HG03342 (cell line): ENCODE data around the gene NEO1.
A peak's percentile ranks its signal among the peaks of the same experiment; 100 is the strongest.

Experiments
- ATAC-seq: cut with Tn5 transposase; IDR thresholded peaks from one replicate; pipeline ENCODE4 v1.9.1; 2021; ENCODE audit warnings: mild to moderate bottlenecking, moderate library complexity; ENCODE audit not compliant: unreplicated experiment

NEO1 gene

DNA sequence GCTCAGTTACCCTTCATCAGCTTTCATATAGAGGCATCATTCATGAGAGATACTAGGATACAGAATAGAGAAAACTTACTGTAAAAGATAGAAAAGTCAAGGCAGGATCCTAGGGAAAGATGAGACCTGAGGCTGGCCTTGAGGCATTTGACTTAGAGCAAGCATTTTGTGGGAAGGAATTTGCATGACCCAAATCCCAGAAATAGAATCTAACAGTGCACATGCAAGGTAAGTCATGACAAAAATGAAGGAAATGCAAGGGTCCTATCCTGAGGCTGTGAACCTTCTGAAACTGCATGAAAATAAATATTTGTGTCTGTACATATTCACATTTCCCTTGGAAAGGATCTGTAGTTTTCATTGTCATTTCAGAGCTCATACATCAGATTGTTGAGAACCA lies 194.2 kb downstream of the NEO1 start:
- no peak for ATAC-seq

DNA sequence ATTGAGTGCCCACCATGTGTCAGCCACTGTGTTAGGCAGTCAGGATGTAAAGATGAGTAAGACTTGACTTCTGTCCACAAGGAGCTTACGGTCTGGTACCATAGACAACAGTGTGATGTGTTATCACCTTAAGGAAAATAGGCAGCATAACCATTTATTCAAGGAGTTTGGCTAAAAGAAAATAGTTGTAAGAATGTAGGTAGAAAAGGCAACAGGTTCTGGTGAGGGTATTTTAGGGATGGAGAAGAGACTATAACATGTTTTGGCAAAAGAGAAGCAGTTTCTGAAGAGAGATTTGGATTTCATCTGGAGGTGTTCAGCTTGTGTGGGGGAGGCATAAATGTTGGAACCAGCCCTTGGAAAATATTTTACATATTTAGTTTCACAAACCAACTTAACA lies 194.6 kb downstream of the NEO1 start:
- no peak for ATAC-seq

DNA sequence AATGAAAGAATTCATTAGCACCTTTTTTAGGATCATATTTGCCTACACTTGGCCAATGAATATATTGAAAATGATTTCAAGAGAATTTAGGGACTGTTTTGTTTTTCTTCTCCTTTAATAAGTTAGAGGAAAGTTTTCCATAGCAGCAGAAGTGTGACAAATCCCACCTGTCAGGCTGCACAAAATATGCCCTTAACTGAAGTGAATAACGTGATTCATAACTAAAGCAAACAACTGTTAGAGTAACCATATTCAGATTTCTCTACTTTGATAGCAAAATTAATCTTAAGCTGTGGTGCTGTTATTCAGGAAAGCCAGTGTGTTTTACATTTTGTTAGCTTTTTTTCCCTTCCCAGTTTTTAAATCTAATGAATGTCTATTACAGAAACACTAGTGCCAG lies 195.1 kb downstream of the NEO1 start:
- ATAC-seq: no peak

DNA sequence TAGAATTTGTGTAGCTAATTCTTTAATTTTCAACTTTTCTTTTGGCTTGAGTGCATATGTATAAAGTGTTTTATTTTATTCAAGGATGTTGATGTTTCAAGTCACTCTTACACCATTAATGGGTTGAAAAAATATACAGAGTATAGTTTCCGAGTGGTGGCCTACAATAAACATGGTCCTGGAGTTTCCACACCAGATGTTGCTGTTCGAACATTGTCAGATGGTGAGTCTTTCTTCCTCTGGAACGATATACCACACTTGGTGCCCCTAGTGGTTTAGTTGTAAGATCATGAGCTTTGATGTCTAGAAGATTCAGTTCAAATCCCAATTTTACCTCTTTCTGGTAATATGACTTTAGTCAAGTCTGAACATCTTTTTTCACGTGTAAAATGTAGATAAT lies 197.2 kb downstream of the NEO1 start:
- no peak for ATAC-seq

DNA sequence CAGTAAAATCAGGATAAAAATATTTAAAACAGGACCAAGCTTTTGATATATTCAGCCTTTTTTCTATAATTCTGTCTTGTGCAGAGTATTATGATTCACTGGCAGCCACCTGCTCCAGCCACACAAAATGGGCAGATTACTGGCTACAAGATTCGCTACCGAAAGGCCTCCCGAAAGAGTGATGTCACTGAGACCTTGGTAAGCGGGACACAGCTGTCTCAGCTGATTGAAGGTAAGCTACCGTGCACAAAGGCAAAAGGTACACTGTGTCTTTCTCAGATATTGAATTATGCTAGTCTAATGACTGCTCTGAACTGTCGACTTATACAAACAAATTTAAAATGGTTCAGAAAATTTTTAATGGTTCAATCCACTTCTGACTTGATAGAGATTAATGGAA lies 202.3 kb downstream of the NEO1 start:
- no peak for ATAC-seq

DNA sequence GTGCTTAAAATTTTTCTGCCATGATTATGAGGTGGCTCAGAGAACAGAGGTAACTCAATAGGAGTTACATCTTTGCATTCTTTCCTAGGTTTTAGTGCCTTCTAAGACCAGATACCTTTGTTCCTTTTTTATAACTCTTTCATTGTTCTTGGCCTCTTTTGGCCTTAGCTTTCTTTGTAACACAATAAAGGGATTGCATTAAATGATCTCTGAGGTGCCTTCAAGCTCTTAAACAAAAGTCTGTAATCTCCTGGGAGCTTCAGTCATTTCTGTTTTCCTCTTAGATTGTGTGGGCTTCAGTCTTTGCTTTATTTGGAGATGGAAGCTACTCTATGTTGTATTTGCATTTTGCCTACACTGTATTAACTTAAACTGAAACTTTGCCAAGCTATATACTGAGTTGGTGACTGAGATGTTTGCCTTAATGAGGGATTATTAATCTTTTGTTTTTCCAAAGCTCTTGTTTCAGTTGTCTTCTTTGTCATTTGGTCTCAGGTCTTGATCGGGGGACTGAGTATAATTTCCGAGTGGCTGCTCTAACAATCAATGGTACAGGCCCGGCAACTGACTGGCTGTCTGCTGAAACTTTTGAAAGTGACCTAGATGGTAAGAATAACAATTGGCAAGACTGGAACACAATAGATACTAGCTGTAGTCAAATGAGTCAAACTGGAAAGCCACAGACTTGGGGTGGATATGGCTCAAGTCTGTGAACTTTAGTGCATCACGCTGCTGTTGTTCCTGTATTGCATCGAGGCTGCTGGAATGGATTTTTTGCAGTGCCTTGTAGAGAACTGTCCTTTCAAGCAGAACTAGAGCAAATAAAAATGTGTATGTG lies 206.2 kb downstream of the NEO1 start:
- ATAC-seq: peak; percentile 74

DNA sequence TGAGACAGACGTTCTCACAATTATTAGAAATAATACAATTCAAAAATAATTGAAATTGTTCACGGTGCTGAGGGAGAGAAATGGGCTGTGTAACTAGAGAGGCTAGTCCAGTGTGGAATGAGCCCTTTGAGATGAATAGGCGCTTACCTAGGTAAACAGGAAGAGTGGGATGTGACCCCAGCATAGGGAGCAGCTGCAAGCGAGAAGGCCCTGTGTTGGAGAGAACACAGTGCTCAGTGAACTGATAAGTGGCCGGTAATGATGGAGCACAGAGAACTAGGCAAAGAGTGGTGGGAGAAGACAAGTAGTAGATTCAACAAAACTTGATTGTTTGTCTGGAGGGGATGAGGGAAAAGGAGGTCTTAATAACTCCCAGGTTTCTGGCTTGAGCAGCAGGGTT lies 212.6 kb downstream of the NEO1 start:
- ATAC-seq: no peak

DNA sequence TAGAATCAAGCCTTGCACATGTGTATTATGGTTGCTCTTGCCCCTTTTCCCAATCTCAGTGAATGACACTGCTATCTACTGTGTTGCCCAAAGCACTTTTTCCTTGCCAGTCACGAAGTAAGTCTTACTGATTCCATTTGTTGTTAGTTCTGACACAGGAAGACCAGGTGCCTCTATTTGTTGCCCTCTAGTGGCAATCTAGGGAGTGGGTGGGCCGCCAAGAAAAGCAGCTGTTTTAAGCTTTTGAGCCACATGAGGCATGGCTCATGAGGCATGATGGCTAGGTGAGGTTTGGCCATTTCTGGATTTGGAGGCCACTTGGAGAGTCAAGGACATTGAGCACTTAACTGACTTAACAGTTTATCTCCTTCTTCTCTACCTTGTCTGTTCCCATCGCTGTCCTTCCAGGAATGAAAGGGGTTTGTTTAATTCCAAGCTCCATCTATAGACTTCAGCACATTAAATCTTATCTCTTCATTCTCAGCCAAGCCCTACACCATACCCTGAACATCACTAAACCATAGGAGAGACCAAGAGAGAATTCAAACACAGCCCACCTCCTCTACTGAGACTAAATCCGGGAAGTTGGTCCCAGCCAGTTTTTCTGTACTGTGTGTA lies 213.4 kb downstream of the NEO1 start:
- ATAC-seq: no peak

DNA sequence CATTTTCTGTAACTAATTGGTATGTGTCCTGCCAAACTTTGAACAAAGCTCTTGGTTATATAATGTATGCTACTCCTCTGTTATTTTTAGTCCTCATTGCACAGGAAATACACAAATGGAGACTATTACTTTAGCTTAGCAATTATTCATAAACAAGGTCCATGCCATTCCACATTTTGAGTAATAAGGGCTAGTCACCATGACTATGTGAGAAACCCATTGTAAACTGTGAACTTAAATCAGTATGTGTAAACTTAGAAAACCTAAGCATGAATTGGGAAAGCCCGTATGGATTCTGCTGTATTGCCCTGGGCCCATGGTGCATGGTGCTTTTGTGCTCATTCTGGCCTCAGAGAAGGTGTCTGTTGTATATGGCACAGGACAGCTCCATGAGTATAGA lies 216.2 kb downstream of the NEO1 start:
- ATAC-seq: no peak

DNA sequence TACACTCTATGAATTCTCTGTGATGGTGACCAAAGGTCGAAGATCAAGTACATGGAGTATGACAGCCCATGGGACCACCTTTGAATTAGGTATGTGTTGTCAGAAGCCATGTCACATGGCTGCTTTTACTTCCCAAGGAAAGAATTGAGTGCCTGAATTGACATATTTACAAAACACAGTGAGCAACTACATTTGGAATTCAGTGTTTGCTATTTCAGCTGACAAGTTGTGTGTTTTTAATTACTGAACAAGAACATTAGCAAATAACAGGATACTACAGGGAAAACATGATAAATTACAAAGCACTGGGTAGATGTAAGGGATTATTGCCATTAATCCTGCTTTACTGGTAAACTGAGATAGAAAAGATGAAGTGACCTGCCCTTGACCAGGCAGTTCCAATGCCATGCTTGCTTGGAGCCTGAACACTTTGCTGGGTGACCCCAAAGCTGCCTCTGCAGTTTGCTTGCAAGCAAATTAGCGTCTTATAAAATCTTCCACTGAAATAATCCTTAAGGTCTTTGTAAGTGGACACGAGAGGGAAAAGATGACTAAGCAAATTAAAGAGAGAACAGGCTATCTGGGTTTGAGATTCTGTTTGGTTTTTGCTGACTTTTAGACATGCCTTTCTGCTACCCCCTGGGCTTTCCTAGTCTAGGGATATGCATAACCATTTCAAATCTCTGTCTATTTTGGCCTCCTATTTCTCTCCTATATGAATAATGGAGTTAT lies 218.3 kb downstream of the NEO1 start:
- ATAC-seq: no peak

DNA sequence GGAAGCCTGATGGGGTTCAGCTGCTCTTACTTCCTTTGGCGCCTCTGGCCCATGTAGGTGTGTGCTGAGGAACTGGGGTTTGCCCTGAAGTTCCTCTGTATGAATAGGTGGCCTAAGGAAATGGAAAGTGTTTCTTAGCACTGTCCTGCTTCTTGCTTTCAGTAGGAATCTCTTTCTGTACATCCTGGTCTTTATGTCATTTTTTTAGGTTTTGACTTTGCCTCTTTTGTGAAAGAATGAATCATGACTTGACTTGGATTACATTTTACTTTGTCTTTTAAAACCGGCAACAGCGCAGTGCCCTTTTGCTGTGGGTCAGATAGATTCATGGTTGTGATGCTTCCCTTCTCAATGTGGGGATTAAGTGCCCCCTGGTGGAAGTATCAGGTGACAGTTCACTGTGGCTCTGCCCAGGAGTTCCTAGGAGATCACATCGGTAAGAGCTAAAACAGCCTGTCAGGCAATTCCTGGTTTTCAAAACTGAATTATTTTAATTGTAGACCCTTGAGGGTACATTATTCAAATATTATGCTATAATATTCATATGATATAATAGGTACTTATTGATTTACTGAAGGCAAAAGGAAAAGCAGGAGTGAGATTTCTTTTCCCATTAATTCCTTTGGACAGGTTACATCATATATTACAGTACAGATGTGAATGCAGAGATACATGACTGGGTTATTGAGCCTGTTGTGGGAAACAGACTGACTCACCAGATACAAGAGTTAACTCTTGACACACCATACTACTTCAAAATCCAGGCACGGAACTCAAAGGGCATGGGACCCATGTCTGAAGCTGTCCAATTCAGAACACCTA lies 221.1 kb downstream of the NEO1 start:
- no peak for ATAC-seq

DNA sequence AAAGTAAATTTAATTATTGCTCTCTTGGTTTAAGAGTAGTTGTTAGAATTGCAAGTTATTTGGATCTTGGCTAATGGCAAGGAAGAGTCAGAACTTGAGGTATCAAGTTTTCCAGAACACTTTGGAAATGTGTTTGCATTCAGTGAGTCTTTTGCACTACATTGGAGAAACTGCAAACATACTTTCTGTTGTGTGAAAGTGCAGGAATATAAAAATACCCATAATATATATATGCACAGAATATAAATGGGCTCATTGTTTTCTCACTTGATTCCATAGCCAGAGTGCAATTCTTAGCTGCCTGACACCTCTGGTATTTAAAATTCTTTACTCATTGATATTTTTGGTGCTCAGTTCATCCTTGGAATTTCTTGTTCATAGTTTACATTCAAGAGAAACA lies 223.6 kb downstream of the NEO1 start:
- no peak for ATAC-seq

DNA sequence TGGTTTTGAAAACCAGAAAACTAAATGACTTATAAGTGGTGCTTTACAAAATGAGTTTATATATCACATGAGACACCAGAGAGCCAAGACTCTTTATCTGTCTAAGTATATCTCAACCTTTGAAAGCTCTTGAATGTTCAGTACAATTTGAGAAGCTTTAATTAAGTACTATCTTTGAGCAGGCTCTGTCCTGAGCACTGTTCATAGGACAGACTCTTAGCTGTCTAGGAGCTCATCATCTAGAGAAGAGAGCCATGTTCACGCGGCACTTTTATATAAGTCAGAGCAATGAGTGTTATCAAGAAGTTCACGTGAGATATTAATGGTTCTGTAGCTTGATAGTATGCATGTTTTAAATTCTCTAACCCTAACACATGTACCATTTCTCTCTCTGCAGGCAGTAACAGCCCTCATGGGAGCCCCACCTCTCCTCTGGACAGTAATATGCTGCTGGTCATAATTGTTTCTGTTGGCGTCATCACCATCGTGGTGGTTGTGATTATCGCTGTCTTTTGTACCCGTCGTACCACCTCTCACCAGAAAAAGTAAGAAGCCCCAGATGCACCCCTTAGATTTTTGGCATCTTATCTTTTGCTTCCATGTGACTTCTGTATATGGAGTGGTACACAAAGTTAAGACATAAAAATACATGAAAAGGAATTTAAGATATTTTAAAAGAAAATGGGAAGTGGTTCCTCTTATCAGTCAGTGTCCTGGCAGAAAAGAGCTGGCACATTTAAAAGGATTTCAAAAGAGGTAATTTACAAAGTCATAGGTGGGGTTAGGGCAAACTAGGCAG lies 230.5 kb downstream of the NEO1 start:
- ATAC-seq: no peak

DNA sequence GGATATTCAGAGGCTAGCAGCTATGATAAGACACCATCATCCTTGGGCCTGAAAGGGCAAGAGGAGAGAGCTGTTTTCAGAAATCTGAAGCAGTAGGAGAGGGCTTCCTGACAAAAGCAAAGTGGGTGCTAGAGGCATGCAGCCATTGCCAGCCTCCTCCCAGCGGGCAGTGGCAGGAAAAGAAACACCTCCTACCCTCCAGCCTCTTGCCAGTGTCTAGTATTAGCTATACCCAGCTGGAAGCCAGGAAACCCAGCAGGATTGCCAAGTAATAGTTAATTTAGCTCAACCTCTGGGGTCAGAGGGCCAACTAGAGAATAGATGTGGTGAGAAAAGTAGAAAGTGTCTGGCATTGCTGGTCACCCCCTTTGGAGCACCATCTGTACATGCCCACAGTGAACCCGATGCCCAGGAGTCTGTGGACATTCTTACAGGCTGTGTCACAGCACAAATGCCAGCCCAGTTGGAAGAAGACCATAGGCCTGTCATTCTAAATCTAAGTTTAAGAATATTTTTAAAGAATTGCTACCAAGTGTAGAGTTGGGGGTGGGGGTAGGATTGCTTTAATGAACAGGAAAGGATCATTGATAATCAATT lies 231.2 kb downstream of the NEO1 start:
- ATAC-seq: no peak

DNA sequence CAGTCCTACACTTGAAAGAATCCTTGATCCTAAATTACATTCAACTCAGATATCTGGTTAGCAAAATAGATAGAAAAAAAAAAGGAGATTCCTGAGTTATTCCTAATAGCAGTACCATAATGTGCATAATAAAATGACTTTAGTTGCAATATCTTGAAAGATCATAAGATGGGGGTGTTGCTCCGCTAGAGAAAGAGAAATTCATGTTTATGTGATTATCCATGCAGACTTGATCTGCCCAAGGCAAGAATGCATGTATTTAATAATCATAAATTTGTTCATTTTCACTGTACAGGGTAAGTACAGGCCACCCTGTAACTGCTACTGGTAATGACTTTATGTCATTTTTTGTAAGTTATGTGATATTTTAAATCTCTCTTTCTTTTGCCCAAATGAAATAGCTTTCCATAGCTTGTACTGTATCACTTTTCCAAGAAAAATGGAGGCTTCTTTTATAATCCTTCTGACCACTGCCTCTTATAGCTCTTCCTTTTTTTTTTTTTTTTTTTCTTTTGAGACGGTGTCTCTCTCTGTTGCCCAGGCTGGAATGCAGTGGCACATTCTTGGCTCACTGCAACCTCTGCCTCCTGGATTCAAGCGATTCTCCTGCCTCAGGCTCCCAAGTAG lies 231.9 kb downstream of the NEO1 start:
- ATAC-seq: no peak

DNA sequence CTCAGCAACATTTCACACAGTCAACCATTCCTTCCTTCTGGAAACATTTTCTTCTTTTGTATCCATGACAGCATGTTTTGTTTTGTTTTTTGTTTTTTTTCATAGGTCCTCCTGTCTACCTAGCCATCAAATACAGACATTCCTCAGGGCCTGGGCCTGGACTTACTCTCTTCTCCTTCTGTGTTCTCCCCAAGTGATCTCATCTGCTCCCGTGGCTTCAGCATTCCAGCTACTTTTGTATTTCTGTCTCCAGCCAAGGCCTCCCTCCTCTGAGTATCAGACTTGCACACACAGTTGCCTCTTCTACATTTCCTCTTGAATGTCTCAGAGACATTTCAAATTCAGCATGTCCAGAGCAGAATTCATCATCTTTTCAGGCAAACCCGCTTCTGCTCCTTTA lies 234.0 kb downstream of the NEO1 start:
- no peak for ATAC-seq

DNA sequence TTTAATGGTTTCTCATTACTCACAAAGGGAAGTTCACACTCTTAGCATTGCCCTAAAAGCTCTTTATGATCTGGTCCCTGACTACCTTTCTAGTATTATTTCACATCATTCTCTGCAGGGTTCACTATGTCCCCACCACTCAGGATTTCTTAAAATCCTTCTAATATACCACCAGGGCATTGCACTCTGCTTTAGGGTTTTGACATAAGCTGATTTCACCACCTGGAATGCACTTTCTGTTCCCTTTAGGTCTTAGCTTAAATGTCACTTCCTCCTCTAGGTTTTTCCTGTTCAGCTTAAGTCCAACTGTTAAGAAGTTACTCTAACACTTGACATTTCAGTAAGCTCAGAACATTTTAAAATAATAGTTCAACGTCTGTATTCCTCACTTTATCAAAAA lies 234.8 kb downstream of the NEO1 start:
- ATAC-seq: no peak

DNA sequence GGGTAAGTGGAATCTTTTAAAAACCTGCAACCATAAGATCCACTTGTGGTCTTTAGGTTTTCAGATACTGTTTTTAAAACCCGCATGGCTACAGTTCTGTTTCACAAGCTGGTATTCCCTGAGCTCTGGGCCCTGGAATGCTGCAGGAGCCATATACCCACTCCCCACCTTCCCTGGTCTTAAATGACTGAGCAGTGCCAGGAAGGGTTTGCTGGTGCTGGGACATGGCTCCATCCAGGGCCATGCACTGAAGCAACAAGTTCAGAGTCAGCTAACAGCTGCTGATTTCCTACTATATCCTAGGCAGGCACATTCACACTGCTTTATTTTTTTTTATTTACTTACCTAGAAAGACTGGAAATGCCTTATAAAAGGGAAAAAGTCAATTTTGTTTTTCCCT lies 239.2 kb downstream of the NEO1 start:
- ATAC-seq: no peak

DNA sequence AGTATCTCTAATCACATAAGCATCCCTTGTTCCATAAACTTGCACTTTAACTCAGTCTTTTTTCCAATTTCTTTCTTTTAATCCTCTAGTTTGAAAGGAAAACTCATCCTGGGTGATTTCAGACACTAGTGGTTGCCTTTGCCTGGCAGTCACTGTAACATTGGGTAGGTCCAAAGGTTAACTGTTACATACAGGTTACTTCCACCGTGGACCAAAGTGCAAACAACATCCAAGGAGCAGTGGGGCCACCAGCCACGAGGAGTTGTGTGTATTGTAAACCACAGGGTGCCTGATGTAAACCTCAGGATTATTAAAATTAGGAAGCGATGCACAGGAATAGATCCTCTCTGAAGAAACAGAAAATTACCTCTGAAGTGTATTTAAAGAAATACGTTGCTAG lies 241.5 kb downstream of the NEO1 start:
- ATAC-seq: no peak
